ENCODE measurements around the gene CPHXL. TPM values are rescaled to one million over a fixed set of nuclear protein-coding genes. Genes with fewer than 3 reads are reported as not detected.

Gene CPHXL
- polyA plus RNA-seq (2013): not detected in 2 replicates

- H3K27ac ChIP-seq (ENCODE audit: low read depth, low read length): no peak within 1 kb of the TSS
- H2AK5ac ChIP-seq (ENCODE audit: low read length): no peak within 1 kb of the TSS
- H3K79me2 ChIP-seq (ENCODE audit: control insufficient read depth, insufficient read depth, low read length, poor library complexity): no peaks in the 10 kb centered on the region
- no peaks in the 10 kb centered on the region for H3K27me3 ChIP-seq (ENCODE audit: insufficient read depth, low read length)
- H3K79me1 ChIP-seq (ENCODE audit: low read length): no peaks in the 10 kb centered on the region
- no peak within 1 kb of the TSS for H2BK5ac ChIP-seq (ENCODE audit: low read depth, low read length, poor library complexity)
- no peak within 1 kb of the TSS for H3K14ac ChIP-seq (ENCODE audit: low read length)
- no peak within 1 kb of the TSS for H3K18ac ChIP-seq (ENCODE audit: low read length)
- peaks cover 2% of the 10 kb centered on the region for H3K9me3 ChIP-seq (ENCODE audit: insufficient read depth, low read depth, low read length)
- no peak within 1 kb of the TSS for H4K12ac ChIP-seq (ENCODE audit: low read depth, low read length)
- no peaks in the 10 kb centered on the region for H3K36me3 ChIP-seq (ENCODE audit: control insufficient read depth in 1 of 2, insufficient read depth in 2 of 2, low read length in 2 of 2)
- no peaks in the 10 kb centered on the region for H3K4me1 ChIP-seq (ENCODE audit: control insufficient read depth in 1 of 2, insufficient read depth in 2 of 2, low read length in 2 of 2)
- no peak within 1 kb of the TSS for H4K8ac ChIP-seq (ENCODE audit: low read depth, low read length)
- H3K4ac ChIP-seq (ENCODE audit: low read depth, low read length): no peak within 1 kb of the TSS
- no peak within 1 kb of the TSS for H3K4me2 ChIP-seq (ENCODE audit: low read length)
- H3K23ac ChIP-seq (ENCODE audit: low read length): no peak within 1 kb of the TSS
- no peak within 1 kb of the TSS for H3K9ac ChIP-seq (ENCODE audit: low read length)
- no peak within 1 kb of the TSS for H2BK120ac ChIP-seq (ENCODE audit: insufficient read depth, low read length, poor library complexity)
- no peak within 1 kb of the TSS for H3K4me3 ChIP-seq (ENCODE audit: low read depth, low read length)
- no peak within 1 kb of the TSS for H2BK12ac ChIP-seq (ENCODE audit: low read length)
- H2AFZ ChIP-seq (ENCODE audit: insufficient read depth, low read length, poor library complexity): no peak within 1 kb of the TSS
- no peak within 1 kb of the TSS for H4K91ac ChIP-seq (ENCODE audit: low read depth, low read length)
- DNase-seq: no peak
- WGBS (ENCODE audit: extremely low coverage, insufficient coverage, insufficient read length): no CpG with 5 or more reads among the region's 5 CpGs
These were observed at the start of gene CPHXL for GRCh38 chr16:75726390-75726789. TSS of gene CPHXL (minus strand) at chr16:75726490. CDS start at chr16:75726442, 48 bp downstream.

GRCh38 chr16:75774197-75774596 lies 47.9 kb upstream of the CPHXL start:
- Histone ChIP-seq H4K91ac (ENCODE audit: low read depth, low read length) (no peak overlapping the region), H3K23ac (ENCODE audit: low read length) (no peak overlapping the region), H3K9me3 (ENCODE audit: insufficient read depth, low read depth, low read length) (no peaks in the 10 kb centered on the region), H3K27ac (ENCODE audit: low read depth, low read length) (no peak overlapping the region), H3K18ac (ENCODE audit: low read length) (no peak overlapping the region), H4K8ac (ENCODE audit: low read depth, low read length) (no peak overlapping the region), H3K4ac (ENCODE audit: low read depth, low read length) (no peak overlapping the region), H2AFZ (ENCODE audit: insufficient read depth, low read length, poor library complexity) (no peak overlapping the region), H2BK5ac (ENCODE audit: low read depth, low read length, poor library complexity) (no peak overlapping the region), H3K27me3 (ENCODE audit: insufficient read depth, low read length) (no peaks in the 10 kb centered on the region), H4K12ac (ENCODE audit: low read depth, low read length) (no peak overlapping the region), H2AK5ac (ENCODE audit: low read length) (no peak overlapping the region), H3K14ac (ENCODE audit: low read length) (no peak overlapping the region), H3K4me2 (ENCODE audit: low read length) (no peak overlapping the region), H3K9ac (ENCODE audit: low read length) (no peak overlapping the region), H3K4me3 (ENCODE audit: low read depth, low read length) (no peak overlapping the region), H3K4me1 (ENCODE audit: control insufficient read depth in 1 of 2, insufficient read depth in 2 of 2, low read length in 2 of 2) (no peaks in the 10 kb centered on the region), H3K79me1 (ENCODE audit: low read length) (no peaks in the 10 kb centered on the region), H2BK12ac (ENCODE audit: low read length) (no peak overlapping the region), H3K36me3 (ENCODE audit: control insufficient read depth in 1 of 2, insufficient read depth in 2 of 2, low read length in 2 of 2) (no peaks in the 10 kb centered on the region), H3K79me2 (ENCODE audit: control insufficient read depth, insufficient read depth, low read length, poor library complexity) (no peaks in the 10 kb centered on the region), H2BK120ac (ENCODE audit: insufficient read depth, low read length, poor library complexity) (no peak overlapping the region)
- WGBS (ENCODE audit: extremely low coverage, insufficient coverage, insufficient read length): no CpG with 5 or more reads among the region's 1 CpG
- no peak for DNase-seq

GRCh38 chr16:75770051-75770450 lies 43.8 kb upstream of the CPHXL start:
- Histone ChIP-seq H3K79me1 (ENCODE audit: low read length) (no peaks in the 10 kb centered on the region), H3K9me3 (ENCODE audit: insufficient read depth, low read depth, low read length) (no peaks in the 10 kb centered on the region), H3K18ac (ENCODE audit: low read length) (no peak overlapping the region)

GRCh38 chr16:75764154-75764768 lies 38.0 kb upstream of the CPHXL start:
- Histone ChIP-seq H3K9ac (ENCODE audit: low read length) (no peak overlapping the region), H3K4me2 (ENCODE audit: low read length) (no peak overlapping the region), H3K14ac (ENCODE audit: low read length) (no peak overlapping the region), H3K23ac (ENCODE audit: low read length) (no peak overlapping the region), H3K36me3 (ENCODE audit: control insufficient read depth in 1 of 2, insufficient read depth in 2 of 2, low read length in 2 of 2) (no peaks in the 10 kb centered on the region), H2AK5ac (ENCODE audit: low read length) (no peak overlapping the region), H3K79me1 (ENCODE audit: low read length) (no peaks in the 10 kb centered on the region), H3K4me1 (ENCODE audit: control insufficient read depth in 1 of 2, insufficient read depth in 2 of 2, low read length in 2 of 2) (no peaks in the 10 kb centered on the region), H4K12ac (ENCODE audit: low read depth, low read length) (no peak overlapping the region), H2BK5ac (ENCODE audit: low read depth, low read length, poor library complexity) (no peak overlapping the region), H4K8ac (ENCODE audit: low read depth, low read length) (no peak overlapping the region), H3K9me3 (ENCODE audit: insufficient read depth, low read depth, low read length) (no peaks in the 10 kb centered on the region), H3K79me2 (ENCODE audit: control insufficient read depth, insufficient read depth, low read length, poor library complexity) (no peaks in the 10 kb centered on the region), H3K18ac (ENCODE audit: low read length) (no peak overlapping the region), H3K4me3 (ENCODE audit: low read depth, low read length) (no peak overlapping the region), H2BK12ac (ENCODE audit: low read length) (no peak overlapping the region), H3K27ac (ENCODE audit: low read depth, low read length) (no peak overlapping the region), H3K27me3 (ENCODE audit: insufficient read depth, low read length) (no peaks in the 10 kb centered on the region), H4K91ac (ENCODE audit: low read depth, low read length) (no peak overlapping the region), H3K4ac (ENCODE audit: low read depth, low read length) (no peak overlapping the region), H2BK120ac (ENCODE audit: insufficient read depth, low read length, poor library complexity) (no peak overlapping the region), H2AFZ (ENCODE audit: insufficient read depth, low read length, poor library complexity) (no peak overlapping the region)
- WGBS (ENCODE audit: extremely low coverage, insufficient coverage, insufficient read length): no CpG with 5 or more reads among the region's 7 CpGs
- DNase-seq: peak; percentile 33 to 70

More at GRCh38 chr16:75770051-75770450, 43.8 kb upstream of the CPHXL start:
- no peaks in the 10 kb centered on the region for H3K27me3 ChIP-seq (ENCODE audit: insufficient read depth, low read length)
- H2BK5ac ChIP-seq (ENCODE audit: low read depth, low read length, poor library complexity): no peak overlapping the region
- no peak overlapping the region for H4K8ac ChIP-seq (ENCODE audit: low read depth, low read length)
- no peaks in the 10 kb centered on the region for H3K79me2 ChIP-seq (ENCODE audit: control insufficient read depth, insufficient read depth, low read length, poor library complexity)
- H3K4me3 ChIP-seq (ENCODE audit: low read depth, low read length): no peak overlapping the region
- H3K23ac ChIP-seq (ENCODE audit: low read length): no peak overlapping the region
- H2AFZ ChIP-seq (ENCODE audit: insufficient read depth, low read length, poor library complexity): no peak overlapping the region
- H2AK5ac ChIP-seq (ENCODE audit: low read length): no peak overlapping the region
- no peak overlapping the region for H3K4ac ChIP-seq (ENCODE audit: low read depth, low read length)
- no peaks in the 10 kb centered on the region for H3K36me3 ChIP-seq (ENCODE audit: control insufficient read depth in 1 of 2, insufficient read depth in 2 of 2, low read length in 2 of 2)
- no peak for DNase-seq
- H4K12ac ChIP-seq (ENCODE audit: low read depth, low read length): no peak overlapping the region
- no peak overlapping the region for H4K91ac ChIP-seq (ENCODE audit: low read depth, low read length)
- no peak overlapping the region for H3K14ac ChIP-seq (ENCODE audit: low read length)
- no peak overlapping the region for H3K9ac ChIP-seq (ENCODE audit: low read length)
- no peak overlapping the region for H2BK12ac ChIP-seq (ENCODE audit: low read length)
- no peak overlapping the region for H2BK120ac ChIP-seq (ENCODE audit: insufficient read depth, low read length, poor library complexity)
- no peak overlapping the region for H3K27ac ChIP-seq (ENCODE audit: low read depth, low read length)
- no peak overlapping the region for H3K4me2 ChIP-seq (ENCODE audit: low read length)
- H3K4me1 ChIP-seq (ENCODE audit: control insufficient read depth in 1 of 2, insufficient read depth in 2 of 2, low read length in 2 of 2): no peaks in the 10 kb centered on the region
